Right forelimb (tissue), 1 donor: ENCODE measurements around the gene CYP17A1.
"Not testable (repeated sequence)": the region's sequence is repeated elsewhere in the genome, so short reads cannot be mapped to it uniquely, and the experiment has no call there.

Source experiments
- DNase-seq: peaks from one replicate; pipeline ENCODE4 v3.0.0-alpha.2; 2018

CYP17A1 gene

GRCh38 chr10:102835007-102835482, 2.2 kb downstream of the CYP17A1 start:
- peak; percentile 77 for DNase-seq

GRCh38 chr10:102834143-102834542, 3.1 kb downstream of the CYP17A1 start:
- DNase-seq: no peak

GRCh38 chr10:102832987-102833386, 4.2 kb downstream of the CYP17A1 start:
- DNase-seq: no peak

GRCh38 chr10:102832248-102832647, 5.0 kb downstream of the CYP17A1 start:
- DNase-seq: no peak

GRCh38 chr10:102831322-102832071, 5.7 kb downstream of the CYP17A1 start:
- DNase-seq: no peak

- DNase-seq: no peak
Observed at GRCh38 chr10:102827597-102827975, 9.6 kb downstream of the CYP17A1 start.

- DNase-seq: no peak
Observed at GRCh38 chr10:102826148-102826796, 10.9 kb downstream of the CYP17A1 start.

- DNase-seq: no peak
Observed at GRCh38 chr10:102824664-102825063, 12.5 kb downstream of the CYP17A1 start.

- no peak for DNase-seq
Observed at GRCh38 chr10:102822222-102822621, 15.0 kb downstream of the CYP17A1 start.

GRCh38 chr10:102820008-102820407, 17.2 kb downstream of the CYP17A1 start:
- not testable (repeated sequence) for DNase-seq

GRCh38 chr10:102819054-102819453, 18.2 kb downstream of the CYP17A1 start:
- no peak for DNase-seq

- no peak for DNase-seq
Observed at GRCh38 chr10:102817175-102817574, 20.0 kb downstream of the CYP17A1 start.

GRCh38 chr10:102815790-102816549, 21.2 kb downstream of the CYP17A1 start:
- DNase-seq: no peak

GRCh38 chr10:102814873-102815661, 22.1 kb downstream of the CYP17A1 start:
- no peak for DNase-seq

- DNase-seq: no peak
Observed at GRCh38 chr10:102814453-102814871, 22.8 kb downstream of the CYP17A1 start.

- DNase-seq: no peak
Observed at GRCh38 chr10:102813734-102814452, 23.3 kb downstream of the CYP17A1 start.

GRCh38 chr10:102813017-102813541, 24.1 kb downstream of the CYP17A1 start:
- DNase-seq: no peak

- DNase-seq: no peak
Observed at GRCh38 chr10:102812231-102812876, 24.9 kb downstream of the CYP17A1 start.

GRCh38 chr10:102811346-102811745, 25.9 kb downstream of the CYP17A1 start:
- no peak for DNase-seq

- DNase-seq: no peak
Observed at GRCh38 chr10:102808380-102808779, 28.8 kb downstream of the CYP17A1 start.

- no peak for DNase-seq
Observed at GRCh38 chr10:102804382-102805055, 32.7 kb downstream of the CYP17A1 start.
